K562 (cell line): ENCODE measurements around the gene ATIC. TPM values are rescaled to one million over a fixed set of nuclear protein-coding genes. Genes with fewer than 3 reads are reported as not detected.

Source experiments
- ARID1B ChIP-seq: fragments of 450-650 bp; IDR thresholded peaks from 2 replicates; pipeline ENCODE4 v1.6.1; 2016; ENCODE audit warnings: antibody characterized with exemption, mild to moderate bottlenecking, inconsistent platforms
- CREM ChIP-seq: IDR thresholded peaks from 2 replicates; pipeline ENCODE4 v1.6.1; 2014; ENCODE audit warnings: antibody characterized with exemption, low read depth
- FOXM1 ChIP-seq, 2 experiments: fragments of 450-650 bp in 1 of 2; sonication (generic) in 1 of 2; formaldehyde crosslinking in 1 of 2; IDR thresholded peaks; 2 replicates each; pipeline versions ENCODE4 v1.6.1 to v1.9.0; 2017 to 2022; ENCODE audit warnings: low read depth in 2 of 2, mild to moderate bottlenecking in 2 of 2, missing genetic modification reagents in 1 of 2, moderate library complexity in 1 of 2
- GABPB2 ChIP-seq: fragments of 250-450 bp; sonication (Bioruptor Pico); conservative IDR thresholded peaks from 2 replicates; pipeline ENCODE4 v1.5.1; 2021; ENCODE audit warnings: mild to moderate bottlenecking
- KDM5B ChIP-seq: fragments of 200-600 bp; sonication (generic); IDR thresholded peaks from 2 replicates; pipeline ENCODE4 v1.6.1; 2012; ENCODE audit warnings: low read depth, mild to moderate bottlenecking, moderate library complexity, low read length, control low read depth, inconsistent platforms; ENCODE audit not compliant: insufficient replicate concordance
- MCM5 ChIP-seq: fragments of 450-650 bp; IDR thresholded peaks from 2 replicates; pipeline ENCODE4 v1.6.1; 2016; ENCODE audit warnings: low read depth
- MEIS2 ChIP-seq: fragments of 450-650 bp; IDR thresholded peaks from 2 replicates; pipeline ENCODE4 v1.6.1; 2014; ENCODE audit warnings: mild to moderate bottlenecking; ENCODE audit not compliant: partially characterized antibody
- MGA ChIP-seq: fragments of 450-650 bp; IDR thresholded peaks from 2 replicates; pipeline ENCODE4 v1.6.1; 2016; ENCODE audit warnings: mild to moderate bottlenecking, moderate library complexity
- NR2C1 ChIP-seq, 2 experiments: fragments of 450-650 bp; IDR thresholded peaks; 2 replicates each; pipeline ENCODE4 v1.6.1; 2017; ENCODE audit warnings: mild to moderate bottlenecking in 2 of 2, antibody characterized with exemption in 1 of 2, inconsistent platforms in 1 of 2, missing compliant biosample characterization in 1 of 2, missing genetic modification characterization in 1 of 2
- PKNOX1 ChIP-seq: fragments of 450-650 bp; IDR thresholded peaks from 2 replicates; pipeline ENCODE4 v1.6.1; 2016
- POLR2A ChIP-seq: fragments of 450-650 bp; conservative IDR thresholded peaks from 2 replicates; pipeline ENCODE4 v1.6.1; 2016
- RBFOX2 ChIP-seq: fragments of 200-400 bp; formaldehyde crosslinking; IDR thresholded peaks from 2 replicates; pipeline ENCODE4 v1.6.1; 2017; ENCODE audit warnings: low read depth, mild to moderate bottlenecking, low read length, moderate library complexity
- USF2 ChIP-seq: sonication (generic); formaldehyde crosslinking; IDR thresholded peaks from 2 replicates; pipeline ENCODE4 v1.5.0; 2020; ENCODE audit warnings: missing genetic modification reagents
- ZNF354B ChIP-seq: fragments of 250-450 bp; sonication (Bioruptor Pico); IDR thresholded peaks from 2 replicates; pipeline ENCODE4 v1.4.0; 2020
- ZSCAN32 ChIP-seq: fragments of 450-650 bp; formaldehyde crosslinking; IDR thresholded peaks from 2 replicates; pipeline ENCODE4 v1.4.0; 2020; ENCODE audit warnings: mild to moderate bottlenecking, moderate library complexity
- polyA plus RNA-seq, 8 experiments: library from polyadenylated mRNA; depleted of rRNA in 4 of 8; stranded (reverse) in 5 of 8; unstranded in 3 of 8; fragments of >200 nt; fragmentation: Nextera tagmentation in 2 of 8; fragmentation: Illumina TruSeq in 1 of 8; extraction: Ambion mirVana in 2 of 8; extraction: Trizol in 1 of 8; gene quantifications; 2 replicates each; pipeline versions ENCODE4 v1.2.1 to v1.2.3, GENCODE V29; 2011 to 2014; ENCODE audit warnings: inconsistent platforms in 1 of 8, missing spikeins in 1 of 8
- total RNA-seq, 7 experiments: library from RNA; depleted of rRNA in 6 of 7; stranded (reverse); fragments of >200 nt in 6 of 7; fragmentation: Illumina TruSeq in 2 of 7; extraction: Trizol in 2 of 7; gene quantifications; 2 replicates each; pipeline versions ENCODE4 v1.2.1 to v1.2.3, GENCODE V29; 2011 to 2021; ENCODE audit warnings: low replicate concordance in 1 of 7

Gene ATIC
- total and polyA plus RNA-seq, 9 of the 15 experiments (the other 6 are each of a cell fraction or from before 2014, with no cell fraction given) = 45.6 to 480 (median 212) TPM

- TF ChIP-seq NR2C1 (IDR thresholded peaks at IDR 0.05) (no peak), NR2C1 (tag; IDR thresholded peaks at IDR 0.05) (0 out of 2 replicates have a peak, but pooled peaks have one; percentile 17), MGA (peak; percentile 57), MCM5 (no peak), ZNF354B (CRISPR knock-in tag) (no peak), POLR2A (peak; percentile 55; the same call in 1 of the 2 replicates), GABPB2 (CRISPR knock-in tag) (no peak), CREM (0 out of 2 replicates have a peak, but pooled peaks have one; percentile 27), FOXM1 (IDR thresholded peaks at IDR 0.05; ENCODE audit: low read depth) (peak; percentile 69), FOXM1 (CRISPR knock-in tag; IDR thresholded peaks at IDR 0.05; ENCODE audit: low read depth) (no peak), ZSCAN32 (CRISPR knock-in tag) (no peak), RBFOX2 (0 out of 2 replicates have a peak, but pooled peaks have one; percentile 24), MEIS2 (peak; percentile 67), USF2 (CRISPR knock-in tag) (no peak), PKNOX1 (0 out of 2 replicates have a peak, but pooled peaks have one; percentile 25), ARID1B (0 out of 2 replicates have a peak, but pooled peaks have one; percentile 23), KDM5B (no peak)
These were observed 12.5 kb upstream of the ATIC start (continued) for GRCh38 chr2:215299337-215299859.
